ENCODE results near the gene PSMF1. TPM values are rescaled to one million over a fixed set of nuclear protein-coding genes. Genes with fewer than 3 reads are reported as not detected.

The PSMF1 gene
- total and polyA plus RNA-seq, 2 of the 13 experiments (the other 11 are each of a cell fraction or from before 2014, with no cell fraction given), result 82.5 to 86.0 TPM

GRCh38 chr20:1187605-1188171 is 69.3 kb downstream of the PSMF1 start (continued):
- TF ChIP-seq ZNF546 (CRISPR knock-in tag; conservative IDR thresholded peaks at IDR 0.05), result no peak
- no peak for TF ChIP-seq SOX13 (IDR thresholded peaks at IDR 0.05)
- peak in 1 of 2 experiments; percentile 53; a peak in 1 of 4 replicates for TF ChIP-seq SOX13 (CRISPR knock-in tag; conservative IDR thresholded peaks at IDR 0.05 in 1 of 2, IDR thresholded peaks at IDR 0.05 in 1 of 2)
- no peak for TF ChIP-seq MBNL3 (CRISPR knock-in tag; conservative IDR thresholded peaks at IDR 0.05)
- no peak for TF ChIP-seq ZNF451 (CRISPR knock-in tag; IDR thresholded peaks at IDR 0.05)
- no peak for TF ChIP-seq ZNF616 (CRISPR knock-in tag; IDR thresholded peaks at IDR 0.05; ENCODE audit: low read depth)
- TF ChIP-seq ZNF414 (CRISPR knock-in tag; IDR thresholded peaks at IDR 0.05), result no peak
- TF ChIP-seq TBX2 (CRISPR knock-in tag; IDR thresholded peaks at IDR 0.05; ENCODE audit: borderline replicate concordance), result 0 out of 2 replicates have a peak, but pooled peaks have one; percentile 27
- TF ChIP-seq ZNF513 (CRISPR knock-in tag; conservative IDR thresholded peaks at IDR 0.05), result no peak
- no peak for TF ChIP-seq ZNF138 (CRISPR knock-in tag; IDR thresholded peaks at IDR 0.05; ENCODE audit: low read depth)
- TF ChIP-seq SUZ12 (IDR thresholded peaks at IDR 0.05; ENCODE audit: low read depth, low read length), result no peak
- TF ChIP-seq ZNF691 (CRISPR knock-in tag; IDR thresholded peaks at IDR 0.05; ENCODE audit: borderline replicate concordance, low read depth), result no peak
- TF ChIP-seq ELF4 (CRISPR knock-in tag; IDR thresholded peaks at IDR 0.05; ENCODE audit: borderline replicate concordance), result 0 out of 2 replicates have a peak, but pooled peaks have one; percentile 38
- TF ChIP-seq FOXK1 (CRISPR knock-in tag; IDR thresholded peaks at IDR 0.05; ENCODE audit: borderline replicate concordance, low read depth), result peak; percentile 67; the same call in 1 of the 2 replicates
- TF ChIP-seq SNAPC5 (CRISPR knock-in tag; IDR thresholded peaks at IDR 0.05; ENCODE audit: borderline replicate concordance), result no peak
- TF ChIP-seq FOXJ3 (CRISPR knock-in tag; IDR thresholded peaks at IDR 0.05; ENCODE audit: borderline replicate concordance), result peak; percentile 84
- TF ChIP-seq HIVEP1 (CRISPR knock-in tag; IDR thresholded peaks at IDR 0.05), result no peak
- no peak for TF ChIP-seq HNRNPH1 (optimal IDR thresholded peaks at IDR 0.05; ENCODE audit: low read depth, low read length)
- TF ChIP-seq THAP8 (CRISPR knock-in tag; IDR thresholded peaks at IDR 0.05; ENCODE audit: borderline replicate concordance), result no peak
- TF ChIP-seq RFX1 (IDR thresholded peaks at IDR 0.05), result peak; percentile 87
- no peak for TF ChIP-seq ZNF777 (CRISPR knock-in tag; IDR thresholded peaks at IDR 0.05)
- TF ChIP-seq ZBTB49 (CRISPR knock-in tag; IDR thresholded peaks at IDR 0.05; ENCODE audit: borderline replicate concordance), result no peak
- TF ChIP-seq ZNF709 (CRISPR knock-in tag; IDR thresholded peaks at IDR 0.05), result no peak
- no peak for TF ChIP-seq TMF1 (CRISPR knock-in tag; IDR thresholded peaks at IDR 0.05; ENCODE audit: low read depth)
- no peak for TF ChIP-seq EED (CRISPR knock-in tag; IDR thresholded peaks at IDR 0.05)
